K562 (cell line): ENCODE results near the gene ADIPOQ. TPM values are rescaled to one million over a fixed set of nuclear protein-coding genes. Genes with fewer than 3 reads are reported as not detected.
A peak's percentile ranks its signal among the peaks of the same experiment; 100 is the strongest.

Experiments used
- CBFA2T2 ChIP-seq: fragments of 450-650 bp; conservative IDR thresholded peaks from 2 replicates; pipeline ENCODE4 v1.6.1; 2017; ENCODE audit warnings: mild to moderate bottlenecking
- ELF2 ChIP-seq: fragments of 250-450 bp; sonication (Bioruptor Pico); IDR thresholded peaks from 2 replicates; pipeline ENCODE4 v1.5.0; 2021; ENCODE audit warnings: mild to moderate bottlenecking
- EP300 ChIP-seq: IDR thresholded peaks from 2 replicates; pipeline ENCODE4 v1.6.1; 2012; ENCODE audit warnings: low read length, improper control_type of control experiment
- ILF3 ChIP-seq: fragments of 450-650 bp; IDR thresholded peaks from 2 replicates; pipeline ENCODE4 v1.6.1; 2018; ENCODE audit warnings: antibody characterized with exemption, mild to moderate bottlenecking, moderate library complexity, borderline replicate concordance
- MYC ChIP-seq, 2 experiments: fragments of 250-450 bp in 1 of 2; sonication (Bioruptor Pico) in 1 of 2; IDR thresholded peaks; 2 replicates each; pipeline versions ENCODE4 v1.5.1 to v1.6.1; 2012 to 2021; ENCODE audit warnings: low read depth in 2 of 2, borderline replicate concordance in 1 of 2, improper control_type of control experiment in 1 of 2, low read length in 1 of 2, mild to moderate bottlenecking in 1 of 2, moderate library complexity in 1 of 2
- MYNN ChIP-seq, 2 experiments: sonication (generic); formaldehyde crosslinking in 1 of 2; IDR thresholded peaks; 2 replicates each; pipeline versions ENCODE4 v1.5.0 to v1.6.1; 2016 to 2020; ENCODE audit warnings: antibody characterized with exemption in 1 of 2, missing genetic modification reagents in 1 of 2
- NFXL1 ChIP-seq: fragments of 450-650 bp; formaldehyde crosslinking; IDR thresholded peaks from 2 replicates; pipeline ENCODE4 v1.4.0; 2021; ENCODE audit warnings: mild to moderate bottlenecking
- XRCC3 ChIP-seq: fragments of 450-650 bp; IDR thresholded peaks from 2 replicates; pipeline ENCODE4 v1.6.1; 2017; ENCODE audit warnings: mild to moderate bottlenecking, moderate library complexity
- ZNF699 ChIP-seq: fragments of 250-450 bp; sonication (Bioruptor Pico); IDR thresholded peaks from 2 replicates; pipeline ENCODE4 v1.8.0; 2021; ENCODE audit warnings: mild to moderate bottlenecking, moderate library complexity; ENCODE audit not compliant: insufficient replicate concordance
- ZNF740 ChIP-seq, 3 experiments: fragments of 200-800 bp in 1 of 3; sonication (Bioruptor generic) in 1 of 3; sonication (generic) in 1 of 3; formaldehyde crosslinking in 1 of 3; IDR thresholded peaks; 2 replicates each; pipeline versions ENCODE4 v1.6.1 to v1.8.0; 2016 to 2022; ENCODE audit warnings: mild to moderate bottlenecking in 2 of 3, missing compliant biosample characterization in 2 of 3, missing genetic modification characterization in 2 of 3, missing genetic modification reagents in 1 of 3
- ZNF830 ChIP-seq: fragments of 250-450 bp; sonication (Bioruptor Pico); IDR thresholded peaks from 2 replicates; pipeline ENCODE4 v1.5.0; 2021; ENCODE audit warnings: mild to moderate bottlenecking
- polyA plus RNA-seq, 8 experiments: library from polyadenylated mRNA; depleted of rRNA in 4 of 8; stranded (reverse) in 5 of 8; unstranded in 3 of 8; fragments of >200 nt; fragmentation: Nextera tagmentation in 2 of 8; fragmentation: Illumina TruSeq in 1 of 8; extraction: Ambion mirVana in 2 of 8; extraction: Trizol in 1 of 8; gene quantifications; 2 replicates each; pipeline versions ENCODE4 v1.2.1 to v1.2.3, GENCODE V29; 2011 to 2014; ENCODE audit warnings: inconsistent platforms in 1 of 8, missing spikeins in 1 of 8
- total RNA-seq, 7 experiments: library from RNA; depleted of rRNA in 6 of 7; stranded (reverse); fragments of >200 nt in 6 of 7; fragmentation: Illumina TruSeq in 2 of 7; extraction: Trizol in 2 of 7; gene quantifications; 2 replicates each; pipeline versions ENCODE4 v1.2.1 to v1.2.3, GENCODE V29; 2011 to 2021; ENCODE audit warnings: low replicate concordance in 1 of 7
- TF ChIP-seq, protein P1 (sequence below): fragments of 200-400 bp; formaldehyde crosslinking; IDR thresholded peaks from 2 replicates; pipeline ENCODE4 v1.6.1; 2017; ENCODE audit warnings: mild to moderate bottlenecking, low read depth, low read length, moderate library complexity
- TF ChIP-seq, protein P2 (sequence below): fragments of 450-650 bp; IDR thresholded peaks from 2 replicates; pipeline ENCODE4 v1.6.1; 2016; ENCODE audit warnings: mild to moderate bottlenecking, moderate library complexity

ADIPOQ gene
- total and polyA plus RNA-seq, 9 of the 15 experiments (the other 6 are each of a cell fraction or from before 2014, with no cell fraction given), result 0.01 to 0.04 (median 0.03) TPM; not detected in 4

- TF ChIP-seq, protein P1, sequence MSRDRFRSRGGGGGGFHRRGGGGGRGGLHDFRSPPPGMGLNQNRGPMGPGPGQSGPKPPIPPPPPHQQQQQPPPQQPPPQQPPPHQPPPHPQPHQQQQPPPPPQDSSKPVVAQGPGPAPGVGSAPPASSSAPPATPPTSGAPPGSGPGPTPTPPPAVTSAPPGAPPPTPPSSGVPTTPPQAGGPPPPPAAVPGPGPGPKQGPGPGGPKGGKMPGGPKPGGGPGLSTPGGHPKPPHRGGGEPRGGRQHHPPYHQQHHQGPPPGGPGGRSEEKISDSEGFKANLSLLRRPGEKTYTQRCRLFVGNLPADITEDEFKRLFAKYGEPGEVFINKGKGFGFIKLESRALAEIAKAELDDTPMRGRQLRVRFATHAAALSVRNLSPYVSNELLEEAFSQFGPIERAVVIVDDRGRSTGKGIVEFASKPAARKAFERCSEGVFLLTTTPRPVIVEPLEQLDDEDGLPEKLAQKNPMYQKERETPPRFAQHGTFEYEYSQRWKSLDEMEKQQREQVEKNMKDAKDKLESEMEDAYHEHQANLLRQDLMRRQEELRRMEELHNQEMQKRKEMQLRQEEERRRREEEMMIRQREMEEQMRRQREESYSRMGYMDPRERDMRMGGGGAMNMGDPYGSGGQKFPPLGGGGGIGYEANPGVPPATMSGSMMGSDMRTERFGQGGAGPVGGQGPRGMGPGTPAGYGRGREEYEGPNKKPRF, result no peak
- TF ChIP-seq XRCC3 (no peak), ZNF740 (CRISPR knock-in tag; IDR thresholded peaks at IDR 0.05) (no peak), ZNF740 (tag; IDR thresholded peaks at IDR 0.05) (no peak), CBFA2T2 (peak; percentile 25), EP300 (no peak), ZNF830 (CRISPR knock-in tag) (no peak), ZNF699 (no peak), MYC (IDR thresholded peaks at IDR 0.05; ENCODE audit: low read depth, low read length) (no peak), MYC (CRISPR knock-in tag; IDR thresholded peaks at IDR 0.05; ENCODE audit: borderline replicate concordance, low read depth) (no peak), ELF2 (no peak), NFXL1 (CRISPR knock-in tag) (no peak), ILF3 (no peak), MYNN (IDR thresholded peaks at IDR 0.05) (no peak), MYNN (CRISPR knock-in tag; IDR thresholded peaks at IDR 0.05) (no peak)
- TF ChIP-seq, protein P2, sequence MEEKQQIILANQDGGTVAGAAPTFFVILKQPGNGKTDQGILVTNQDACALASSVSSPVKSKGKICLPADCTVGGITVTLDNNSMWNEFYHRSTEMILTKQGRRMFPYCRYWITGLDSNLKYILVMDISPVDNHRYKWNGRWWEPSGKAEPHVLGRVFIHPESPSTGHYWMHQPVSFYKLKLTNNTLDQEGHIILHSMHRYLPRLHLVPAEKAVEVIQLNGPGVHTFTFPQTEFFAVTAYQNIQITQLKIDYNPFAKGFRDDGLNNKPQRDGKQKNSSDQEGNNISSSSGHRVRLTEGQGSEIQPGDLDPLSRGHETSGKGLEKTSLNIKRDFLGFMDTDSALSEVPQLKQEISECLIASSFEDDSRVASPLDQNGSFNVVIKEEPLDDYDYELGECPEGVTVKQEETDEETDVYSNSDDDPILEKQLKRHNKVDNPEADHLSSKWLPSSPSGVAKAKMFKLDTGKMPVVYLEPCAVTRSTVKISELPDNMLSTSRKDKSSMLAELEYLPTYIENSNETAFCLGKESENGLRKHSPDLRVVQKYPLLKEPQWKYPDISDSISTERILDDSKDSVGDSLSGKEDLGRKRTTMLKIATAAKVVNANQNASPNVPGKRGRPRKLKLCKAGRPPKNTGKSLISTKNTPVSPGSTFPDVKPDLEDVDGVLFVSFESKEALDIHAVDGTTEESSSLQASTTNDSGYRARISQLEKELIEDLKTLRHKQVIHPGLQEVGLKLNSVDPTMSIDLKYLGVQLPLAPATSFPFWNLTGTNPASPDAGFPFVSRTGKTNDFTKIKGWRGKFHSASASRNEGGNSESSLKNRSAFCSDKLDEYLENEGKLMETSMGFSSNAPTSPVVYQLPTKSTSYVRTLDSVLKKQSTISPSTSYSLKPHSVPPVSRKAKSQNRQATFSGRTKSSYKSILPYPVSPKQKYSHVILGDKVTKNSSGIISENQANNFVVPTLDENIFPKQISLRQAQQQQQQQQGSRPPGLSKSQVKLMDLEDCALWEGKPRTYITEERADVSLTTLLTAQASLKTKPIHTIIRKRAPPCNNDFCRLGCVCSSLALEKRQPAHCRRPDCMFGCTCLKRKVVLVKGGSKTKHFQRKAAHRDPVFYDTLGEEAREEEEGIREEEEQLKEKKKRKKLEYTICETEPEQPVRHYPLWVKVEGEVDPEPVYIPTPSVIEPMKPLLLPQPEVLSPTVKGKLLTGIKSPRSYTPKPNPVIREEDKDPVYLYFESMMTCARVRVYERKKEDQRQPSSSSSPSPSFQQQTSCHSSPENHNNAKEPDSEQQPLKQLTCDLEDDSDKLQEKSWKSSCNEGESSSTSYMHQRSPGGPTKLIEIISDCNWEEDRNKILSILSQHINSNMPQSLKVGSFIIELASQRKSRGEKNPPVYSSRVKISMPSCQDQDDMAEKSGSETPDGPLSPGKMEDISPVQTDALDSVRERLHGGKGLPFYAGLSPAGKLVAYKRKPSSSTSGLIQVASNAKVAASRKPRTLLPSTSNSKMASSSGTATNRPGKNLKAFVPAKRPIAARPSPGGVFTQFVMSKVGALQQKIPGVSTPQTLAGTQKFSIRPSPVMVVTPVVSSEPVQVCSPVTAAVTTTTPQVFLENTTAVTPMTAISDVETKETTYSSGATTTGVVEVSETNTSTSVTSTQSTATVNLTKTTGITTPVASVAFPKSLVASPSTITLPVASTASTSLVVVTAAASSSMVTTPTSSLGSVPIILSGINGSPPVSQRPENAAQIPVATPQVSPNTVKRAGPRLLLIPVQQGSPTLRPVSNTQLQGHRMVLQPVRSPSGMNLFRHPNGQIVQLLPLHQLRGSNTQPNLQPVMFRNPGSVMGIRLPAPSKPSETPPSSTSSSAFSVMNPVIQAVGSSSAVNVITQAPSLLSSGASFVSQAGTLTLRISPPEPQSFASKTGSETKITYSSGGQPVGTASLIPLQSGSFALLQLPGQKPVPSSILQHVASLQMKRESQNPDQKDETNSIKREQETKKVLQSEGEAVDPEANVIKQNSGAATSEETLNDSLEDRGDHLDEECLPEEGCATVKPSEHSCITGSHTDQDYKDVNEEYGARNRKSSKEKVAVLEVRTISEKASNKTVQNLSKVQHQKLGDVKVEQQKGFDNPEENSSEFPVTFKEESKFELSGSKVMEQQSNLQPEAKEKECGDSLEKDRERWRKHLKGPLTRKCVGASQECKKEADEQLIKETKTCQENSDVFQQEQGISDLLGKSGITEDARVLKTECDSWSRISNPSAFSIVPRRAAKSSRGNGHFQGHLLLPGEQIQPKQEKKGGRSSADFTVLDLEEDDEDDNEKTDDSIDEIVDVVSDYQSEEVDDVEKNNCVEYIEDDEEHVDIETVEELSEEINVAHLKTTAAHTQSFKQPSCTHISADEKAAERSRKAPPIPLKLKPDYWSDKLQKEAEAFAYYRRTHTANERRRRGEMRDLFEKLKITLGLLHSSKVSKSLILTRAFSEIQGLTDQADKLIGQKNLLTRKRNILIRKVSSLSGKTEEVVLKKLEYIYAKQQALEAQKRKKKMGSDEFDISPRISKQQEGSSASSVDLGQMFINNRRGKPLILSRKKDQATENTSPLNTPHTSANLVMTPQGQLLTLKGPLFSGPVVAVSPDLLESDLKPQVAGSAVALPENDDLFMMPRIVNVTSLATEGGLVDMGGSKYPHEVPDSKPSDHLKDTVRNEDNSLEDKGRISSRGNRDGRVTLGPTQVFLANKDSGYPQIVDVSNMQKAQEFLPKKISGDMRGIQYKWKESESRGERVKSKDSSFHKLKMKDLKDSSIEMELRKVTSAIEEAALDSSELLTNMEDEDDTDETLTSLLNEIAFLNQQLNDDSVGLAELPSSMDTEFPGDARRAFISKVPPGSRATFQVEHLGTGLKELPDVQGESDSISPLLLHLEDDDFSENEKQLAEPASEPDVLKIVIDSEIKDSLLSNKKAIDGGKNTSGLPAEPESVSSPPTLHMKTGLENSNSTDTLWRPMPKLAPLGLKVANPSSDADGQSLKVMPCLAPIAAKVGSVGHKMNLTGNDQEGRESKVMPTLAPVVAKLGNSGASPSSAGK, result peak; percentile 54
These were observed 17.2 kb upstream of the ADIPOQ start (continued) for GRCh38 chr3:186825294-186825821.
